ENCODE data around the gene GNAI2. TPM values are rescaled to one million over a fixed set of nuclear protein-coding genes. Genes with fewer than 3 reads are reported as not detected.
"Not testable (repeated sequence)": the region's sequence is repeated elsewhere in the genome, so short reads cannot be mapped to it uniquely, and the experiment has no call there.

GNAI2 gene
- polyA plus RNA-seq, 3 donors = 189 to 229 (median 189) TPM

DNA sequence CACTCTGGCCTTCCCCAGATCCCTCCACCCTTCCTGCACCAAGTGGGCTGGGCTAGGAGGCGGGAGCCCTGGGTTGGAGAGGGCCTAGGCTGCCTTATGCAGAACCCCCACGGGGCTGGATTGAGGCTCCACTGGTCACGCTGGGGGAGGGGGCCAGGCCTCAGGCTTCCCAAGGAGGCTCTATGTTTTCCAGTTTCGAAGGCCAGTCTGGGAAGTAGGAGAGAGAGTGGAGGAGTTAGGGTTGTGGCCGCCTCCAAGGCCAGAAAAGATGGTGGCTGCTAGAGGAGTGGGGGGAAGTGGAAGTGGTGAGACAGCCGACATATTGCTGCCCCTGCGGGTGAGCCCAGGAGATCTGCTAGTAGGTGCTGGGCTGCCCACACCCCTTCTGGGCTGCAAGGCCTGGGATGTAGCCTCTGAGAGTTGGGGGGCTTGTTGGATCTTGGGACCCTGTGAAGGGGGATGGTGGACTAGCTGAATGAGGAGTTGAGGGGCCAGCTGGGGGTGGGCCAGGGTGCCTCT is 1.2 kb downstream of the GNAI2 start:
- no peak for DNase-seq (ENCODE audit: extremely low read depth in 1 of 11, low read depth in 9 of 11, low spot score in 4 of 11)

DNA sequence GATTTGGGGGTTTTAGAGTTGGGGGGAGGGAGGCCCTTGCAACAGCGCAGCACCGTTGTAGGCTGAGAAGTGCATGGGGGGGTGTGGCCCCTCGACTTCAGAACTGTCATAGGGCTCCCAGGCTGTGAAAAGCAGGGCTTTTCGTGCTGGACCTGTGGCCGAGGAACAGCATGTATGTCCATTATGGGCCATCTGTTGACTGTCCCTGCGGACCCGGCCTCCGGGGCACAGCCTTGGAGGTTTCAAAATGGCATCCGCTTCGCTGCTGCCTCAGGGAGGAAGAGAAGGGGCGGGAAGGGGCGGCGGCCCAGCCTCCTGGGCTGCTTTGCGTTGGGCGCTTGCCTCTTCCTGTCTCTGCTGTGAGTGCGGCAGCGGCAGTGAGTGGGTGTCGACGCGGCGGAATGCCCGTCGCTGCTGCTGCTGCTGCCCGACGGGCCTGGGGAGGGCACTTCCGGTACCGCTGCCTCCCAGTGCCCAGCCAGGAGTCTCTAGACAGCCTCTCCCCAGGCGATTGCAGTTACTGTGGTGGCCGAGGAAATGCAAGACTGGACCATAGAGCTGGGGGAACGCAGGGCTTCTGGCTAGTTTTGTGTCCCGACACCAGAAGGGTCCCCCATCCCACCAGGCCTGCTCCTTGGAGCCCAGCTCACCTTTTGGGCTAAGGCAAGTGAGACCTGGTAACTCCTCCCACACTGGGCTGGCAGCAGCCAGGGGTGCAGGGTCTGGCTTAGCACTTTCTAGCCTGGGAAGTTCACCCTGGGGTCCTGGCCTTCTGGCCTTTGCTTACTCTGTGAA is 1.9 kb downstream of the GNAI2 start:
- peak in 4 of 11 donors; percentile 60 to 66 (median 63) for DNase-seq (ENCODE audit: extremely low read depth in 1 of 11, low read depth in 9 of 11, low spot score in 4 of 11)

DNA sequence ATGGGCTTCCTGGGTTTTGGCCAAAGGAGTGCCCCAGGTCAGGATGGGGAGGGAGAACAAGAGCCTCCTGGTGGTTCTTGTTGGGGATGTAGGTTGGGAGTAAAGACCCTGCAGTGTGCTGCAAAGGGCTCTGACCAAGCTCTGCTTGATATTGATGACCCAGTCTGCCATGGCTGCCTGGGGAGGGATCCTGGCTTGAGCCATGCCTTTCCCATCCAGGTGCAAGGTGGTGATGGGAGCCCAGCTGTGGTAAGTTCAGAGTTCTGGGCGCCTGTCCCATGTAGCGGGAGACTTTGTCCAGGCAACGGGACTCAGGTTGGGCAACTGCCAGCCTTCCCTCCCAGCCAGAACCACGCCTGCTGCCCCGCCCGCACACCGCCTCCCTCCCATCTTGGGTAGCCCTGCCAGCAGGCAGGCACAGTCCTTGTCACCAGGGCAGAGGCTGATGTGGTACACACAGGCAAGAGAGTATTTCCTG is 2.6 kb downstream of the GNAI2 start:
- DNase-seq (ENCODE audit: extremely low read depth in 1 of 11, low read depth in 9 of 11, low spot score in 4 of 11) = no peak

DNA sequence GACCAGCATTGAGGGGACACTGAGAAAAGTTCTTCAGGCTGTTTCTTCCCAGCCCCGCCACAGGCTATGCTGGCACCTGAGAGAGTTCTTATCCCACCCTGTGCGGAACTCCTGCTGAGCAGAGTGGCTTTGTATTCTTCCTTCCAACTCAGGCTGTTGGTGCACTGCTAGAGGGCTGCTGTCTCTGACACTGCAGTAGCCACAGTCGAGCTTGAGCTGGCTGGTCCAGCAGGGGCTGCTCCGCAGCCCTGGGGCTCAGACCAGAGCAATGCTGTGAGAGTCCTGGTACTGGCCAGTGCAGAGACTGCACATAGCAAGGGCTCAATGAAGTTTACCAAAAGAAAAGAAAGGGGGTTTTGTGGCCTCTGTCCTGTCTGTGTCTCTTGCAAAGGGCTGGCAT is 3.6 kb downstream of the GNAI2 start:
- no peak for DNase-seq (ENCODE audit: extremely low read depth in 1 of 11, low read depth in 9 of 11, low spot score in 4 of 11)

DNA sequence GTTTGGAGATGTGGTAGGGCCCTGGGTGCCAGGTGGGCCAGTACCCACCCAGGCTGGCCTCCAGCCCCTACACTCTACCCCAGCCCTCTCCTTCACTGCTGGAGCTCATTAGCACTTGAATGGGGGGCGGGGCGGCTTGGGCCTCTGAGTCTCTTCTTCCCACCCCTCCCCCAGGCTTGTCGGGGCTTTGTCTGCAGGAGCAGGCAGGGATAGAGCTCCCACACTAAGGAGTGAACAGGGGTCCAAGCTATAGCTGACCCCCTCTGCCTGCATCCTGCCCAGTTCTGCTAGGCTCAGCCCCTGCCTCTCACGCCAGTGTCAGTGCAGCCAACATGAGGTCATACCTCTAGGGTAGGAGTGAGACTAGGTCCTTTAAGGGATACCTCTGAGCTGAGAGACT is 5.2 kb downstream of the GNAI2 start:
- no peak for DNase-seq (ENCODE audit: extremely low read depth in 1 of 11, low read depth in 9 of 11, low spot score in 4 of 11)

DNA sequence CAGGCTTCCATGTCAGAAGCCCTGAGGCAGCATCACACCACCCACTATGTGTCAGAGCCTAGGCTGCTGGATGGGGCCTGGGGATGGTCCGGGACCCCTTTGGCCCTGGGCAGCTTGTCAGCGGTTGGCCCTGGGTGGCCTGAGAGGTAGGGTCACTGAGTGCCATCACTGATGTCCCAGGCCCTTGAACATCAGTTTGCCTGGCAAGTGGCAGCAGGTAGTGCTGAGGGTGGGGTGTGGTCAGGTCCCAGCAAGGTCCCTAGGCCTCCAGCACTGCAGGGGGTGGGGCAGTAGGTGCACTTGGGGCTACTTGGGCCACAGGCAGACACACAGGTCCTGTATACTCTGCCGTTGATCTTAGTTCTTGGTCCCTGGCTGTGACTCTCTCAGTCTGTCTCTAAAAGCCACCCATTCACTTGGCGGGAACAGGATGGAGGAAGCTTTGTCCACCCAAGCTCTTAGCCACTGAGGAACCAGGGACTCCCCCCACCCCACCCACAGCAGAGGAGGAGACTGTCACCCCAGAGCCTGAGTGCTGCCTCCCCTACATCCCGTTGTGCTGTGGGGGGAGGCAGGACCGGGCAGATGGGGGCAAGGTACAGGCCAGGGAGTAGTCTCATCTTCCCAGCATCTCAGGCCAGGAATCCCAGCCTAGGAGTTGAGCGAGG is 5.8 kb downstream of the GNAI2 start:
- DNase-seq (ENCODE audit: extremely low read depth in 1 of 11, low read depth in 9 of 11, low spot score in 4 of 11) = no peak

DNA sequence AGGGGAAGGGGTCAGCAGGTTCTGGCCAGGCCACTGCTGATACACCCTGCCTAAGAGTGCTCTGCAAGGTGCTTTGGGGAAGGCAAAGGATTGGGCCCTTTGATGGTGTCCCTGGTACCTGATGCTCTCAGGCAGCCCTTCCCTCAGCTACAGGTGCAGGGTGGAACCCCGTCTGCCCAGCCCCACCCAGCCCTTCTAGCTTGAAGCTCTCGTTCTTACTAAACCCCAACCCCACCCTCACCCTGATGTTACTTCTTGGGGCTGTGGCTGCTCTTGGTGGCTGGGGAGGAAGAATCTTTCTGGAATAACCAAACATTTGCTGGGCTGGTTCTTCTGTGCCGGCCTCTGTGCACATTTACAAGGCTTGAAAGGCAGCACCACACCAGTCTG is 6.4 kb downstream of the GNAI2 start:
- DNase-seq (ENCODE audit: extremely low read depth in 1 of 11, low read depth in 9 of 11, low spot score in 4 of 11) = no peak

DNA sequence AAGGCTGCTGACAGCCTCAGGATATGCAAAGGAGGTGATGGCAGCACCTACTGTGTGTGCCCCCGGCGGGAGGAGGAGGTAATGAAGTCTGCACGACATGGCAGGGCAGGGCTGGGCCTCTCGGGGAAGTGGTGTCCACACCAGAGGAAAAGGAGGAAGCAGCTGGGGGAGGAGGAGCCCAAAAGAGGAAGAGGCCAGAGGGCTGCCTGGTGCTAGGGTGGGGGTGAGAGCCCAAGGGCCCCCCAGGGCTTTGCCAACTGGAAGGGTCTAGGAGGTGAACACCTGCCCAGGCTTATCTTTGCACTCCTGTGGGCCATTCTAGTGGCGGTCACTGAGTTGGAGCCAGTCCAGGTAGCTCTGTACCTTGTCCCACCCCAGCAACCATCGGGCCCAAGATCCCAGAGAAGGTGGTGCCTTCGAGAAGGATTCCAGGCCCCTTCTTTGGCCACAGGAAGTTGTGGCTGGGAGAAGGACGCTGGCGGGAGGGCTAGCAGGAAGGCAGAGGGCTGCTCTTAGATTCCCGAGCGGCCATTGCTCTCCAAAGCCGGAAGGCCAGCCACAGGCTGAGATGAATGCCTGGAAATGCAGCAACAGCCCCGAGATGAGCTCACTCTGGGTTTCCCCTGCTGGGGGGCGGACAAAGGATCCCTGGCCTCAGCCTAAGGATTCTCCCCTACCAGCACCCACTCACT is 7.0 kb downstream of the GNAI2 start:
- DNase-seq (ENCODE audit: extremely low read depth in 1 of 11, low read depth in 9 of 11, low spot score in 4 of 11) = no peak

DNA sequence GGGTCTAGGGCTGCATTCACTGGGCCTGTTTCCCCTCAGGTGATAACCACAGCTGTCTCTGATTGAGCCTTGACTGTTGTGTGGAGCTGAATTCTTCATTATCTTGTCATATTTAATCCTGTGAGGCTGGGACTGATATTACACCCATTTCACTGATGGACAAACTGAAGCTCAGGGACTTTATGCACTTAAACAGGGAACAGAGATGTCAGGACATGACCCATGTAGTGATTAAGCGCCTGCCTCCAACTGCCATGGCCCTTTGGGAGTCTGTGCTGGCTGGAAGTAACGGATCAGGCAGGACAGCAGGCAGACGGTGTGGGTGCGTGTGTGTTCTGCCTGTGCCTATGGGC is 7.5 kb downstream of the GNAI2 start:
- no peak for DNase-seq (ENCODE audit: extremely low read depth in 1 of 11, low read depth in 9 of 11, low spot score in 4 of 11)

DNA sequence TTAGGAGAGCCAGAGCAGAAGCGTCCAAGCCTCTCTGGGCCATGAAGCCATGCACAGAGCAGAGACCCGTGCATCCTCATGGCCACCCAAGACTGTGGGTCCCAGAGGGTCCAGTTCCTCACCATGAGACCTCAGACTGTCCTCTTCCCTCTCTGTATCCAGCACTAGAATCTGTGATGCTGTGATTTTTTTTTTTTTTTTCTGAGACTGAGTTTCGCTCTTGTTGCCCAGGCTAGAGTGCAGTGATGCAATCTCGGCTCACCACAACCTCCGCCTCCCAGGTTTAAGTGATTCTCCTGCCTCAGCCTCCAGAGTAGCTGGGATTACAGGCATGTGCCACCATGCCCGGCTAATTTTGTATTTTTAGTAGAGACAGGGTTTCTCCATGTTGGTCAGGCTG is 8.8 kb downstream of the GNAI2 start:
- DNase-seq (ENCODE audit: extremely low read depth in 1 of 11, low read depth in 9 of 11, low spot score in 4 of 11) = not testable (repeated sequence)

DNA sequence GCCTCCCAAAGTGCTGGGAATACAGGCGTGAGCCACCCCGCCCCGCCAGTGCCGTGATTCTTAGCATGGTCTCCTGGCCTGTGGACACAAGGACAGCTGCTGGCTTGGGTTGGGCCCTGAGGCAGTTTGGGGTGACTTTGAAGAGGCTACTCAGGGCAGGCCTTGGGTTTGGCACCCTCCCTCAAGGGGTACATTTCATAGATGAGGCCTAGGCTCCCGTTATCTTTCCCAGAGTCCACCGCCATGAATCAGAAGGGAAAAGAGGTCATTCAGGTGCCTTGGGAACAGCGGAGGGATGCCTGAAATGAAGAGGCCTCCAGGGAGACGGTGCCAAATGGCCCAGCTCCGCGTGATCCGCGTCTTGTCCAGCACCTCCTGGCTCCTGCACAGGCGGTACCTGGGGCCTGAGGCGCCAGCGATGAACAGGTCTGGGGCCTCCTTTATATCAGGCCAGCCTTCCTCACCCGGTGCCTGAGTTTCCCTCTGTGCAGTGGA is 9.3 kb downstream of the GNAI2 start:
- no peak for DNase-seq (ENCODE audit: extremely low read depth in 1 of 11, low read depth in 9 of 11, low spot score in 4 of 11)

DNA sequence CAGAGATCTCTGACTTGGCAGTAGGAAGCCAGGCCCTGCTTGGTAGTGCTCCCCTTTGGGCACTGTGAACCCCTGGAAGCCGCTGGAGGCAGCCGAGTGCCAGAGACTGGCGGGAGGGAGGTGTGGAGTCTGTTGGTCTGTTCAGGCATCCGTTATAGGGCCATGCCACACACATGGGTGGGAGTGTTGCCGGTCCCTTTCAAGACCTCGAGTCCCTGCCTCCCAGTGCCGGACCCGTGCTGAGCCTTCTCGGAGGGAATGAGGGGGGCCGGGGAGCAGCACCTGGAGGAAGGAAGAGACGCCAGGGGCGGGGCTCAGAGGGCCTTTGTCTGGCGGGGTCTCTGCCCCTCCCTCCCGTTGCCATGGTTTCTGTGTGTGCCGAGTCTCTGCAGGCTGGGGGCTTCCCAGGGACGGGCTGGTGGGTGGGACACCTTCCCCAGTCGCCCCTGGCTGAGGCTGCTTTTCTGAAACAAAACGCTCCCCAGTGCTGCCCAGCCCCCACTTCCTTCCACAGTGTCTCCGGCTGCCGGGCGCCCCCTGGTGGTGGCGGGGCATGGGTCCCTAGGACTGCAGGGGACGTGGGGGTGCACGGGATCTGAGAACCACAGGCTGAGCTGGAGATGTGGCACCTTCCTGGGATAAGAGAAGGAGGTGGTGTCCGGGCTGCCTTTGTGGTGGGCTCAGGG is 10.0 kb downstream of the GNAI2 start:
- DNase-seq (ENCODE audit: extremely low read depth in 1 of 11, low read depth in 9 of 11, low spot score in 4 of 11) = peak in 9 of 11 donors; percentile 73 to 91 (median 88)

DNA sequence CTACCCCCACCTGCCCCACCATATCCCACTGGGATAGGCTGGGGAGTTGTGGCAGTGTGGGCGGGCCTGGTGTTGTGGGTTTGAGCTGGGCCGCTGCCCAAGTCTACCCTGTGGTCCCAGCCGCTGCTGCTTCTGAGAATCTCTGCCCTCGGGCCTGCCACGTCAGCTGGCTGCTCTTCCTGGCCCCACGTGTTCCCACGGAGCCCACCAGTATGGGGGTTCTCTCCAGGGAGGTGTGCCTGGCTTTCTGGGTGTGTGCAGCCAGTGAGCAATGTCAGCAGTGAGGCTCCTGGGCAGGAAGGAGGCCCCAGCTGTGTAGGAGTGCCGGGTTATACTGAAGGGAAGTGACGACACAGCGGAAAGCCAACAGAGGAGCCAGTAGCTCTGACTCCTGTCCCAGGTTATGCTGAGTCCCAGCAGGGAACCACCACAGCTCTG is 10.5 kb downstream of the GNAI2 start:
- no peak for DNase-seq (ENCODE audit: extremely low read depth in 1 of 11, low read depth in 9 of 11, low spot score in 4 of 11)

DNA sequence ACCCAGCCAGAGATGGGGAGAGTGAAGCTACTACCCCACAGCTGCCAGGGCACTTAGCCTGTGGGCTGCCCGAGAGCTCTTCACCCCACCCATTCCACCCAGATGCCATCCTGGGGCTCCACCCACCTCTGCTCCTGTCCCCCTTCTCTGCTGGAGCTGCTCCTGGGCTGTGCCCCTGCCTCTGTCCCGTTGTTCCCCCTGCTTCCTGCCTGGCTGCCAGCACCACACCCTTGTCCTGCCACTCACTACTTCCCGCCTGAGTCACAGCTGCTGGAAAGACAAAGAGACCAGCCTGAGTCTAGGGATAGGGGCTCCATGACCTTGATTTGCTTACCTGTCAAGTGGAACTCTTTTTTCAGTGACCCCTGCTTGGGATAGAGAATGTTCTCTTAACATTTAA is 12.4 kb downstream of the GNAI2 start:
- DNase-seq (ENCODE audit: extremely low read depth in 1 of 11, low read depth in 9 of 11, low spot score in 4 of 11) = no peak

DNA sequence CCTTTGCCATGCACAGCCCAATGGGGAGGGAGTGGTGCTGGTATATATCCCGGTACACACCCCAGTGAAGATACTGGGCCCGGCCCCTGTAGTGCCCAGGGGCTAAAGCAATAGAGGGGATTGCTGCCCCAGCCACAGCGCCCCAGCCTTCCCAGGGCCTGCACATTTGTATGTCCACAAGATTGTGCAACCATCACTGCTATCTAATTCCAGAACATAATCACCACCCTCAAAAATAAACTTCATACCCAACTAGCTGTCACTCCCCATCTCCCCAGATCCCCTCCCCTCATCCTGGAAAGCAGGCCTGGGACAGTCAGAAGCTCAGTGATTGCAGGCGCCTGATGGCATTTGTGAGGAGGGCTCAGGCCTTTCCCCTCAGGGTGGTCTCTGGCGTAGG is 13.5 kb downstream of the GNAI2 start:
- no peak for DNase-seq (ENCODE audit: extremely low read depth in 1 of 11, low read depth in 9 of 11, low spot score in 4 of 11)

DNA sequence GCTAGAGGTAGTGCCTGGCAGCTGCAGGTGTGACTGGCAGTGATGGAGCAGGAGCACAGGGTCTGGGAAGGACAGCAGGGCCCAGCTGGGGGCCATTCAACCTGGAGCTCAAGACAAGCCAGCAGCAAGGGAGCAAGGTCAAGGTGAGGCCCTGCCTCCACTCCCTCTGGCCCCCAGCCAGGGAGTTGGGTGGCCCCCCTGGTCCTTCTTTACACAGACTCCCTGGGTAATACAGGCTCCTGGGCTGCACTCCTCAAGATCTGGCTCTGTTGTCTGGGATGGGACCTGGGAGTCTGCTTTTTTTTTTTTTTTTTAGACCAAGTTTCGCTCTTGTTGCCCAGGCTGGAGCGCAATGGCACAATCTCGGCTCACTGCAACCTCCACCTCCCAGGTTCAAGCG is 14.5 kb downstream of the GNAI2 start:
- DNase-seq (ENCODE audit: extremely low read depth in 1 of 11, low read depth in 9 of 11, low spot score in 4 of 11) = no peak

DNA sequence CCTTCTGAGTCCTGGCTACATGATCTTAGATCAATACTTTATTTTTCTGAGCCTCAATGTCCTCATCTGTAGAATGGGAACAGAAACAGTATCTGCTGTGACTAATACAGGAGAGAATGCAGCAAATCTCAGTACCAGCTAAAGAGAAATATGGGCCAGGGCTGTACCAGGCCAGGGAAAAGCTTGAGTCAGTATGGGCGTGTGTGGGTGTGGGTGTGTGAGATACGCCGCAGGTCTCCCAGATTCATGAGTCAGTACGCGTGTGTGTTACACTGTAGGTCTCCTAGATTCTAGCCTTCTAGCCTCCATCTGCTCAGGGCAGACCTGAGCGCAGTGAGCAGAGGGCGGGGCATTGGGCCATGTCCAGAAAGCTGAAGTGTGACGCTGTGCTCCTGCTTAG is 15.2 kb downstream of the GNAI2 start:
- DNase-seq (ENCODE audit: extremely low read depth in 1 of 11, low read depth in 9 of 11, low spot score in 4 of 11) = no peak

DNA sequence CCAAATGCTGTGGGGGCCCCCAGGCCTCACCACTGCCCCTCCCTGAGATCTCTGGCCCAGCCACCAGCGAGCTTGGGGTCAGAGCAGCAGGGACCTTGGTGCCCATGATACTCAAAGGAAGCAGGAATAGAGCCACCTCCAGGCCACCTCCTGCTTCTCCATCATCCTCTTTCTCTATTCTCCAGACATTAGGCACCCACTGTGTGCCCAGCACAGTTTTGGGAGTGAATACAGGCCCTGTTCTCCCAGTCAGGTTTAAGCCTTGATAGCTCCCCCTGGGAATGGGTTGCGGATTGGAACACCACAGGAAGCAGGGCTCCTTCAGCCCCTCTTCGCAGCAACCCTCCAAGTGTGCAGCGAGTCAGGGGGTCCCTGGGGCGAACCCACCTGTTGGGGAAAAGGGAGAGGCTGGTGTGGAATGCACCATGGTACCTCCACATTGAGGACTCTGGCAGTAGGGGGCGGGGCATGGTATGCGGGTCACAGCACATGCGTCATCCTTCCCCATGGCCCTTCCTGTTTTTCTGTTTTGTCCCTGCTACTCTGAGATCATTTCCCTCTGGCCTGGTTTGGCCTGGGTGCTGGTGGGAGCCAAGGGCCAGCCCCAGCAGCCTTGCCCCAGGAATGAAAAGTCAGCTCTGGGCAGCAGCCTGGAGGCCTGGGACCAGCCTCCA is 18.7 kb downstream of the GNAI2 start:
- DNase-seq (ENCODE audit: extremely low read depth in 1 of 11, low read depth in 9 of 11, low spot score in 4 of 11) = no peak

DNA sequence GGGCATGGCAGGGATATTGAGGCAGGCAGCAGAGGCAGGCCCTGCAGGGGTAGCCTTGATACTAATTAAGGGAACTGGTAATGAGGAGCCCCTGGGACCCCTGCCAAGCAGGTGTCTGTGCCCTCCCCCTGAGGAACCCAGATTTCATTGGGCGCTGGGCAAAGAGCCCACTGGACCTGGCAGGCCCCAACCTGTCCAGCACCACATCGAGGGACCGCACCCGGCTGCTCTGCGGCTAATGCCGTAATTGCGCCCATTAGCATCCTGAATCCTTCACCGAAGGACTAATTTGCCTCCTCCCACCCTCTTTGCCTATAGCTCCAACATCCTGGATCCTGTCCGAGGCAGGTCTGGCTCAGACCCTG is 19.2 kb downstream of the GNAI2 start:
- no peak for DNase-seq (ENCODE audit: extremely low read depth in 1 of 11, low read depth in 9 of 11, low spot score in 4 of 11)

All from renal cortex interstitium (tissue), 11 donors.